Endothelial cell of umbilical vein (primary cell): ENCODE measurements around the gene DNMT1. TPM values are rescaled to one million over a fixed set of nuclear protein-coding genes. Genes with fewer than 3 reads are reported as not detected.

ENCODE experiments used
- BruUV-seq: library from RNA; stranded (reverse); fragments of 400-500 nt; replicated peaks from 2 replicates; lab custom pipeline; 2021; lab: Mats Ljungman, UMichigan
- CTCF ChIA-PET: fragments of 300-600, 350-600 bp; sonication (Branson Sonifier 250); formaldehyde crosslinking; loops from one replicate; lab custom pipeline; 2021; ENCODE audit warnings: antibody characterized with exemption, inconsistent platforms; lab: Charles Lee
- POLR2A ChIA-PET: fragments of 300-600, 350-600 bp; sonication (Branson Sonifier 250); formaldehyde crosslinking; loops from one replicate; lab custom pipeline; 2021; ENCODE audit warnings: antibody characterized with exemption, inconsistent platforms; lab: Charles Lee
- DNase-seq: peaks from one replicate; pipeline ENCODE4 v3.0.0-alpha.2; 2011; ENCODE audit warnings: low read depth, low spot score
- FAIRE-seq: peaks from 2 replicates; lab custom pipeline; 2011; peaks lifted over from hg19 to GRCh38; lab: Jason Lieb, UNC
- H2AFZ ChIP-seq: 2 replicates; pipeline ENCODE4 v1.6.0; 2012; ENCODE audit warnings: low read depth, low read length, control low read depth, inconsistent platforms
- H3K27ac ChIP-seq: 2 replicates; pipeline ENCODE4 v1.5.1; 2011; ENCODE audit warnings: low read depth, mild to moderate bottlenecking, control low read depth, low read length, moderate library complexity; ENCODE audit not compliant: insufficient read depth
- H3K27me3 ChIP-seq, 2 experiments: 2 replicates each; pipeline versions ENCODE4 v1.6.0 to v1.6.1; 2011; ENCODE audit warnings: low read length in 2 of 2, mixed read lengths in 1 of 2; ENCODE audit not compliant: control insufficient read depth in 2 of 2, insufficient read depth in 2 of 2
- H3K36me3 ChIP-seq, 2 experiments: 2 replicates in 1 of 2; 3 replicates in 1 of 2; pipeline ENCODE4 v1.5.1; 2011; ENCODE audit warnings: low read length in 2 of 2, mild to moderate bottlenecking in 1 of 2, moderate library complexity in 1 of 2; ENCODE audit not compliant: control insufficient read depth in 2 of 2, insufficient read depth in 2 of 2; ENCODE audit errors: extremely low read depth in 1 of 2
- H3K4me1 ChIP-seq: 3 replicates; pipeline ENCODE4 v1.5.1; 2011; ENCODE audit warnings: mild to moderate bottlenecking, low read length; ENCODE audit not compliant: control insufficient read depth, insufficient read depth; ENCODE audit errors: extremely low read depth
- H3K4me2 ChIP-seq: 2 replicates; pipeline ENCODE4 v1.6.1; 2011; ENCODE audit warnings: low read length, control low read depth, mixed read lengths; ENCODE audit not compliant: insufficient read depth
- H3K4me3 ChIP-seq, 3 experiments: fragments of 200-600 bp in 1 of 3; sonication (generic), shearing (Covaris generic) in 1 of 3; replicated peaks in 1 of 3; 2 replicates each; pipeline ENCODE4 v1.5.1; 2011 to 2016; ENCODE audit warnings: control low read depth in 3 of 3, low read length in 3 of 3, mild to moderate bottlenecking in 2 of 3, inconsistent platforms in 1 of 3, low read depth in 1 of 3, moderate library complexity in 1 of 3; ENCODE audit not compliant: insufficient read depth in 1 of 3
- H3K79me2 ChIP-seq: 2 replicates; pipeline ENCODE4 v1.6.0; 2012; ENCODE audit warnings: low read length, inconsistent platforms; ENCODE audit not compliant: control insufficient read depth, insufficient read depth
- H3K9ac ChIP-seq: replicated peaks from 2 replicates; pipeline ENCODE3; 2011; ENCODE audit warnings: low read length, control low read depth; ENCODE audit not compliant: insufficient read depth; ENCODE audit errors: extremely low read depth
- H3K9me1 ChIP-seq: replicated peaks from 3 replicates; pipeline ENCODE4 v1.6.0; 2011; ENCODE audit warnings: mild to moderate bottlenecking, low read length; ENCODE audit not compliant: control insufficient read depth, insufficient read depth; ENCODE audit errors: extremely low read depth
- H3K9me3 ChIP-seq: replicated peaks from 2 replicates; pipeline ENCODE4 v1.5.1; 2012; ENCODE audit warnings: low read length, inconsistent platforms; ENCODE audit not compliant: control insufficient read depth, insufficient read depth
- H4K20me1 ChIP-seq: replicated peaks from 2 replicates; pipeline ENCODE3; 2011; ENCODE audit warnings: mild to moderate bottlenecking, low read length; ENCODE audit not compliant: control insufficient read depth, insufficient read depth; ENCODE audit errors: extremely low read depth
- CTCF ChIP-seq, 2 donors: IDR thresholded peaks; 1 replicate in 1 of 2; 2 replicates in 1 of 2; pipeline ENCODE4 v1.5.1; 2011; ENCODE audit warnings: low read length in 2 of 2, mild to moderate bottlenecking in 2 of 2, moderate library complexity in 2 of 2, control low read depth in 1 of 2, inconsistent platforms in 1 of 2, low read depth in 1 of 2; ENCODE audit not compliant: insufficient read depth in 1 of 2; ENCODE audit errors: extremely low read depth in 1 of 2
- EZH2 ChIP-seq: IDR thresholded peaks from 2 replicates; pipeline ENCODE4 v1.6.1; 2012; ENCODE audit warnings: borderline replicate concordance, low read depth, mild to moderate bottlenecking, moderate library complexity, low read length, inconsistent platforms; ENCODE audit not compliant: severe bottlenecking
- FOS ChIP-seq: IDR thresholded peaks from 2 replicates; pipeline ENCODE4 v1.6.1; 2011; ENCODE audit warnings: mild to moderate bottlenecking, low read length, moderate library complexity, borderline replicate concordance; ENCODE audit not compliant: insufficient read depth
- GATA2 ChIP-seq: IDR thresholded peaks from 2 replicates; pipeline ENCODE4 v1.7.0; 2011; ENCODE audit warnings: low read depth, mild to moderate bottlenecking, moderate library complexity, mixed read lengths, low read length; ENCODE audit not compliant: insufficient read length, insufficient read depth
- JUN ChIP-seq: IDR thresholded peaks from 2 replicates; pipeline ENCODE4 v1.6.1; 2011; ENCODE audit warnings: borderline replicate concordance, low read depth; ENCODE audit not compliant: insufficient read length, insufficient read depth
- MAX ChIP-seq: IDR thresholded peaks from 2 replicates; pipeline ENCODE4 v1.6.1; 2011; ENCODE audit not compliant: insufficient read depth, insufficient read length
- MYC ChIP-seq: IDR thresholded peaks from one replicate; pipeline ENCODE4 v1.6.1; 2011; ENCODE audit warnings: mild to moderate bottlenecking, low read depth, low read length
- POLR2A ChIP-seq: IDR thresholded peaks from 2 replicates; pipeline ENCODE4 v1.6.1; 2012; ENCODE audit warnings: low read depth, mild to moderate bottlenecking, control low read depth, low read length
- POLR2AphosphoS5 ChIP-seq: IDR thresholded peaks from 2 replicates; pipeline ENCODE4 v1.6.1; 2012; ENCODE audit warnings: low read depth, mild to moderate bottlenecking, control low read depth, low read length, moderate library complexity; ENCODE audit not compliant: insufficient read depth
- dilution Hi-C: fragments of 300-500 bp; cut with MboI; formaldehyde crosslinking; loops from one replicate; pipeline ENCODE4 v1.15.0; 2019; ENCODE audit warnings: low sequenced_read_pairs; ENCODE audit not compliant: extremely low pct_ligation_motif_present
- intact Hi-C: fragments of 100-400 bp; cut with micrococcal nuclease; formaldehyde crosslinking; loops from one replicate; pipeline ENCODE4 v1.10.0; 2022
- polyA plus RNA-seq, 4 experiments: library from polyadenylated mRNA; depleted of rRNA in 3 of 4; stranded (reverse) in 3 of 4; unstranded in 1 of 4; fragments of >200 nt; gene quantifications; 2 replicates each; pipeline versions ENCODE4 v1.2.1 to v1.2.3, GENCODE V29; 2011 to 2012; ENCODE audit warnings: missing spikeins in 1 of 4
- total RNA-seq: library from RNA; stranded (reverse); gene quantifications from 2 replicates; pipeline ENCODE4 v1.2.3, GENCODE V29; 2021

Gene DNMT1
- total and polyA plus RNA-seq, 2 donors (not counting 3 experiments of a cell fraction or from before 2014, with no cell fraction given): 53.4 to 165 TPM

GRCh38 chr19:10187315-10187714 lies 7.4 kb downstream of the DNMT1 start:
- FAIRE-seq: peak; percentile 72
- Histone ChIP-seq H3K9me1 (no peaks in the 10 kb centered on the region), H3K4me1 (peaks cover 4% of the 10 kb centered on the region), H3K27me3 (no peaks in the 10 kb centered on the region), H3K79me2 (peaks cover 87% of the 10 kb centered on the region), H3K36me3 (peaks cover 0 to 6% of the 10 kb centered on the region in 2 experiments), H3K9me3 (no peaks in the 10 kb centered on the region), H4K20me1 (no peaks in the 10 kb centered on the region), H3K4me2 (no peak overlapping the region), H3K27ac (no peak overlapping the region), H2AFZ (no peak overlapping the region), H3K9ac (no peak overlapping the region), H3K4me3 (no peak overlapping the region)
- POLR2A ChIA-PET: interaction anchor here (0.6 to 0.7 kb wide), 2 partner anchors 10 to 14 kb away, joined by 4 read pairs; no protein-coding TSS in a partner anchor
- intact Hi-C loops (no loop called here), dilution Hi-C loops (no loop called here)
- BruUV-seq: no TSS peak
- CTCF ChIA-PET: interaction anchor here (1.1 to 1.9 kb wide), 3 partner anchors 9 to 63 kb away, joined by 3 to 7 read pairs (median 5); no protein-coding TSS in a partner anchor
- no peak for TF ChIP-seq FOS
- no peak for DNase-seq

- DNase-seq (no peak), FAIRE-seq (no peak)
- H3K4me1 ChIP-seq: no peaks in the 10 kb centered on the region
- CTCF ChIA-PET: interaction anchor here (1.2 kb wide), 1 partner anchor 66 kb away, joined by 3 read pairs; no protein-coding TSS in a partner anchor
- no peak overlapping the region for H3K4me3 ChIP-seq
- dilution Hi-C loops: no loop called here
- no peaks in the 10 kb centered on the region for H3K9me1 ChIP-seq
- intact Hi-C loops: no loop called here
- BruUV-seq: no TSS peak
- POLR2A ChIA-PET: no interaction called here
- H3K27ac ChIP-seq: no peak overlapping the region
- H3K27me3 ChIP-seq: no peaks in the 10 kb centered on the region
- H4K20me1 ChIP-seq: no peaks in the 10 kb centered on the region
- no peak overlapping the region for H3K4me2 ChIP-seq
- H3K9ac ChIP-seq: no peak overlapping the region
- no peak for TF ChIP-seq MAX
- no peak for TF ChIP-seq JUN
- no peak for TF ChIP-seq EZH2
- no peak for TF ChIP-seq MYC
- no peak for TF ChIP-seq CTCF (IDR thresholded peaks at IDR 0.05; ENCODE audit: extremely low read depth in 1 of 2, insufficient read depth in 1 of 2, low read depth in 1 of 2, low read length in 2 of 2)
- TF ChIP-seq POLR2A: no peak
- no peak for TF ChIP-seq FOS
- no peak for TF ChIP-seq GATA2
- TF ChIP-seq POLR2AphosphoS5: no peak
- no peak overlapping the region for H2AFZ ChIP-seq
- H3K9me3 ChIP-seq: no peaks in the 10 kb centered on the region
- H3K79me2 ChIP-seq: peaks cover 71% of the 10 kb centered on the region
- peaks cover 2 to 16% of the 10 kb centered on the region in 2 experiments for H3K36me3 ChIP-seq
These were observed 10.1 kb downstream of the DNMT1 start for GRCh38 chr19:10184636-10185035.
